HepG2 (cell line): Measurements from ENCODE around the gene SLC17A9. TPM values are rescaled to one million over a fixed set of nuclear protein-coding genes. Genes with fewer than 3 reads are reported as not detected.

Source experiments
- ARID3A ChIP-seq: IDR thresholded peaks from 2 replicates; pipeline ENCODE4 v1.6.1; 2012; ENCODE audit warnings: low read depth, low read length, improper control_type of control experiment
- DBP ChIP-seq: sonication (generic); formaldehyde crosslinking; IDR thresholded peaks from 2 replicates; pipeline ENCODE4 v1.4.0; 2020; ENCODE audit warnings: missing genetic modification reagents; ENCODE audit errors: not compliant biosample characterization
- FOXP1 ChIP-seq, 2 experiments: fragments of 450-650 bp in 1 of 2; IDR thresholded peaks; 2 replicates each; pipeline ENCODE4 v1.6.1; 2017 to 2018; ENCODE audit warnings: antibody characterized with exemption in 1 of 2
- HOXA3 ChIP-seq: sonication (generic); formaldehyde crosslinking; IDR thresholded peaks from 2 replicates; pipeline ENCODE4 v1.5.0; 2020; ENCODE audit warnings: missing genetic modification reagents
- KDM3A ChIP-seq: IDR thresholded peaks from 2 replicates; pipeline ENCODE4 v1.6.1; 2018; ENCODE audit warnings: low read depth, missing compliant biosample characterization
- KLF6 ChIP-seq: IDR thresholded peaks from 2 replicates; pipeline ENCODE4 v1.8.0; 2016; ENCODE audit warnings: missing biosample characterization, missing genetic modification reagents
- MAFG ChIP-seq: sonication (generic); formaldehyde crosslinking; IDR thresholded peaks from 2 replicates; pipeline ENCODE4 v1.5.1; 2020; ENCODE audit warnings: mild to moderate bottlenecking, missing genetic modification reagents
- MAX ChIP-seq: IDR thresholded peaks from 2 replicates; pipeline ENCODE4 v1.6.1; 2012; ENCODE audit warnings: inconsistent platforms
- MIXL1 ChIP-seq: IDR thresholded peaks from 2 replicates; pipeline ENCODE4 v1.6.1; 2016
- NR2F6 ChIP-seq, 2 experiments: IDR thresholded peaks; 2 replicates each; pipeline ENCODE4 v1.6.1; 2016; ENCODE audit warnings: antibody characterized with exemption in 1 of 2, mild to moderate bottlenecking in 1 of 2
- PAF1 ChIP-seq: IDR thresholded peaks from 2 replicates; pipeline ENCODE4 v1.6.1; 2016; ENCODE audit warnings: missing genetic modification reagents, missing compliant biosample characterization
- SAFB2 ChIP-seq: sonication (generic); formaldehyde crosslinking; IDR thresholded peaks from 2 replicates; pipeline ENCODE4 v1.5.1; 2020; ENCODE audit warnings: missing genetic modification reagents, low read depth, mild to moderate bottlenecking, borderline replicate concordance
- SMARCC2 ChIP-seq: fragments of 450-650 bp; IDR thresholded peaks from 2 replicates; pipeline ENCODE4 v1.6.1; 2017; ENCODE audit warnings: antibody characterized with exemption, mild to moderate bottlenecking
- SMC3 ChIP-seq: IDR thresholded peaks from 2 replicates; pipeline ENCODE4 v1.6.1; 2011; ENCODE audit warnings: low read length, improper control_type of control experiment
- SMYD3 ChIP-seq: sonication (generic); formaldehyde crosslinking; IDR thresholded peaks from 2 replicates; pipeline ENCODE4 v1.8.1; 2023; ENCODE audit warnings: mild to moderate bottlenecking, missing genetic modification reagents
- SOX13 ChIP-seq, 3 experiments: fragments of 450-650 bp in 1 of 3; sonication (generic) in 1 of 3; formaldehyde crosslinking in 1 of 3; IDR thresholded peaks in 2 of 3; conservative IDR thresholded peaks in 1 of 3; 2 replicates each; pipeline versions ENCODE4 v1.5.0 to v1.6.1; 2016 to 2020; ENCODE audit warnings: antibody characterized with exemption in 1 of 3, mild to moderate bottlenecking in 1 of 3, missing compliant biosample characterization in 1 of 3, missing genetic modification reagents in 1 of 3, moderate library complexity in 1 of 3
- TFAP4 ChIP-seq: sonication (generic); IDR thresholded peaks from 2 replicates; pipeline ENCODE4 v1.6.1; 2016; ENCODE audit warnings: low read depth, borderline replicate concordance
- TOPORS ChIP-seq: sonication (generic); formaldehyde crosslinking; IDR thresholded peaks from 2 replicates; pipeline ENCODE4 v1.8.0; 2023; ENCODE audit warnings: mild to moderate bottlenecking, missing genetic modification reagents
- ZNF138 ChIP-seq: sonication (generic); formaldehyde crosslinking; IDR thresholded peaks from 2 replicates; pipeline ENCODE4 v1.5.0; 2020; ENCODE audit warnings: mild to moderate bottlenecking, low read depth, missing genetic modification reagents
- ZNF557 ChIP-seq: sonication (generic); formaldehyde crosslinking; IDR thresholded peaks from 2 replicates; pipeline ENCODE4 v1.4.0; 2020; ENCODE audit warnings: missing genetic modification reagents
- ZNF607 ChIP-seq: sonication (generic); formaldehyde crosslinking; IDR thresholded peaks from 2 replicates; pipeline ENCODE4 v1.5.1; 2020; ENCODE audit warnings: missing genetic modification reagents, mild to moderate bottlenecking, borderline replicate concordance
- ZNF629 ChIP-seq: sonication (generic); formaldehyde crosslinking; conservative IDR thresholded peaks from 2 replicates; pipeline ENCODE4 v1.5.0; 2020; ENCODE audit warnings: missing genetic modification reagents
- polyA plus RNA-seq, 8 experiments: library from polyadenylated mRNA; depleted of rRNA in 3 of 8; stranded (reverse) in 7 of 8; unstranded in 1 of 8; fragments of >200 nt; fragmentation: Illumina TruSeq in 4 of 8; extraction: Trizol in 4 of 8; gene quantifications; 2 replicates each; pipeline versions ENCODE4 v1.2.1 to v1.2.3, GENCODE V29; 2011 to 2016; ENCODE audit warnings: low read depth in 4 of 8, missing spikeins in 1 of 8, mixed read lengths in 1 of 8; ENCODE audit not compliant: insufficient read depth in 1 of 8
- total RNA-seq, 5 experiments: library from RNA; depleted of rRNA; stranded (reverse); fragments of >200 nt; fragmentation: Illumina TruSeq; extraction: Trizol; gene quantifications; 2 replicates each; pipeline ENCODE4 v1.2.3, GENCODE V29; 2016; ENCODE audit warnings: low read depth in 1 of 5

The SLC17A9 gene
- total and polyA plus RNA-seq, 2 of the 13 experiments (the other 11 are each of a cell fraction or from before 2014, with no cell fraction given) = 110 to 191 TPM

- peak; percentile 46; the same call in 1 of the 2 replicates for TF ChIP-seq ZNF629 (CRISPR knock-in tag)
- TF ChIP-seq SOX13 (IDR thresholded peaks at IDR 0.05) = no peak
- peak in 1 of 2 experiments; percentile 79; a peak in 3 of 4 replicates for TF ChIP-seq SOX13 (CRISPR knock-in tag; conservative IDR thresholded peaks at IDR 0.05 in 1 of 2, IDR thresholded peaks at IDR 0.05 in 1 of 2)
- peak; percentile 29; the same call in 1 of the 2 replicates for TF ChIP-seq MAX
- no peak for TF ChIP-seq ZNF138 (CRISPR knock-in tag)
- peak; percentile 72; the same call in 1 of the 2 replicates for TF ChIP-seq KLF6 (CRISPR knock-in tag)
- TF ChIP-seq NR2F6 (IDR thresholded peaks at IDR 0.05) = peak; percentile 81
- TF ChIP-seq NR2F6 (CRISPR knock-in tag; IDR thresholded peaks at IDR 0.05) = peak; percentile 79
- peak; percentile 80 for TF ChIP-seq ARID3A
- TF ChIP-seq FOXP1 (IDR thresholded peaks at IDR 0.05) = no peak
- peak; percentile 88 for TF ChIP-seq FOXP1 (CRISPR knock-in tag; IDR thresholded peaks at IDR 0.05)
- no peak for TF ChIP-seq SMC3
- peak; percentile 17 for TF ChIP-seq DBP (CRISPR knock-in tag)
- peak; percentile 83; the same call in 1 of the 2 replicates for TF ChIP-seq SMARCC2
- TF ChIP-seq SAFB2 (CRISPR knock-in tag) = no peak
- 0 out of 2 replicates have a peak, but pooled peaks have one; percentile 73 for TF ChIP-seq KDM3A (CRISPR knock-in tag)
- TF ChIP-seq ZNF607 = no peak
- peak; percentile 61; the same call in 1 of the 2 replicates for TF ChIP-seq SMYD3 (CRISPR knock-in tag)
- 0 out of 2 replicates have a peak, but pooled peaks have one; percentile 9 for TF ChIP-seq HOXA3
- TF ChIP-seq MIXL1 (CRISPR knock-in tag) = peak; percentile 100
- TF ChIP-seq MAFG (CRISPR knock-in tag) = no peak
- TF ChIP-seq PAF1 = 0 out of 2 replicates have a peak, but pooled peaks have one; percentile 14
- 0 out of 2 replicates have a peak, but pooled peaks have one; percentile 54 for TF ChIP-seq TOPORS (CRISPR knock-in tag)
- no peak for TF ChIP-seq ZNF557 (CRISPR knock-in tag)
- peak; percentile 64; the same call in 1 of the 2 replicates for TF ChIP-seq TFAP4
Observed at GRCh38 chr20:62923669-62924441, 28.7 kb upstream of the SLC17A9 start (continued).
